HEK293 (cell line): ENCODE data around the gene NEK9.
A peak's percentile ranks its signal among the peaks of the same experiment; 100 is the strongest.

ENCODE experiments used
- CTCF ChIA-PET: fragments of 350-600 bp; formaldehyde crosslinking; extraction: SDS; loops from one replicate; lab custom pipeline; 2021; ENCODE audit warnings: antibody characterized with exemption; lab: Yijun Ruan, JAX
- POLR2A ChIA-PET: fragments of 300-600 bp; formaldehyde crosslinking; extraction: SDS; loops from one replicate; lab custom pipeline; 2020; ENCODE audit warnings: antibody characterized with exemption, inconsistent platforms; lab: Yijun Ruan, JAX
- H3K27ac ChIP-seq: fragments of 200-500 bp; sonication (Bioruptor generic); 2 replicates; pipeline ENCODE4 v1.5.1; 2014; ENCODE audit warnings: low read depth, low read length, control low read depth, inconsistent platforms; ENCODE audit errors: extremely low read depth
- H3K36me3 ChIP-seq, 2 experiments: fragments of 200-500 bp in 1 of 2; sonication (Bioruptor generic) in 1 of 2; 1 replicate in 1 of 2; 2 replicates in 1 of 2; pipeline ENCODE4 v1.5.1; 2014 to 2017; ENCODE audit warnings: inconsistent platforms in 2 of 2, low read length in 2 of 2; ENCODE audit not compliant: control insufficient read depth in 2 of 2, insufficient read depth in 1 of 2
- H3K4me1 ChIP-seq: fragments of 200-500 bp; sonication (Bioruptor generic); 2 replicates; pipeline ENCODE4 v1.5.1; 2014; ENCODE audit warnings: mild to moderate bottlenecking, low read length, inconsistent platforms; ENCODE audit not compliant: control insufficient read depth, insufficient read depth
- H3K4me3 ChIP-seq: 2 replicates; pipeline ENCODE4 v1.5.1; 2011; ENCODE audit warnings: low read depth, mild to moderate bottlenecking, control low read depth, low read length, moderate library complexity
- H3K9me3 ChIP-seq: fragments of 200-500 bp; sonication (Bioruptor generic); 2 replicates; pipeline ENCODE4 v1.5.1; 2014; ENCODE audit warnings: low read depth, low read length, inconsistent platforms; ENCODE audit not compliant: control insufficient read depth, insufficient read depth
- BCL11A ChIP-seq: fragments of 450-650 bp; formaldehyde crosslinking; IDR thresholded peaks from 2 replicates; pipeline ENCODE4 v1.5.1; 2016; ENCODE audit warnings: low read depth, missing biosample characterization, missing genetic modification characterization
- FEZF1 ChIP-seq: fragments of 450-650 bp; formaldehyde crosslinking; IDR thresholded peaks from 2 replicates; pipeline ENCODE4 v1.5.1; 2016; ENCODE audit warnings: missing biosample characterization, missing genetic modification characterization
- OVOL3 ChIP-seq: fragments of 450-650 bp; formaldehyde crosslinking; IDR thresholded peaks from 2 replicates; pipeline ENCODE4 v1.5.1; 2016; ENCODE audit warnings: missing biosample characterization, missing genetic modification characterization
- SCRT2 ChIP-seq: fragments of 450-650 bp; formaldehyde crosslinking; IDR thresholded peaks from 2 replicates; pipeline ENCODE4 v1.5.1; 2016; ENCODE audit warnings: missing biosample characterization, missing genetic modification characterization
- SETDB1 ChIP-seq: IDR thresholded peaks from one replicate; pipeline ENCODE4 v1.6.1; 2017; ENCODE audit warnings: mild to moderate bottlenecking, low read length, moderate library complexity, mixed read lengths; ENCODE audit not compliant: insufficient read length
- ZFP3 ChIP-seq: fragments of 450-650 bp; formaldehyde crosslinking; IDR thresholded peaks from 2 replicates; pipeline ENCODE4 v1.5.1; 2016; ENCODE audit warnings: low read depth, missing biosample characterization, missing genetic modification characterization
- ZFP37 ChIP-seq: fragments of 450-650 bp; formaldehyde crosslinking; IDR thresholded peaks from 2 replicates; pipeline ENCODE4 v1.5.1; 2016; ENCODE audit warnings: missing biosample characterization, missing genetic modification characterization
- ZIC2 ChIP-seq: fragments of 450-650 bp; formaldehyde crosslinking; IDR thresholded peaks from 2 replicates; pipeline ENCODE4 v1.5.1; 2016; ENCODE audit warnings: missing biosample characterization, missing genetic modification characterization
- ZNF138 ChIP-seq: fragments of 450-650 bp; formaldehyde crosslinking; IDR thresholded peaks from 2 replicates; pipeline ENCODE4 v1.5.1; 2016; ENCODE audit warnings: missing biosample characterization, missing genetic modification characterization, borderline replicate concordance
- ZNF140 ChIP-seq: fragments of 450-650 bp; formaldehyde crosslinking; IDR thresholded peaks from 2 replicates; pipeline ENCODE4 v1.5.1; 2016; ENCODE audit warnings: missing biosample characterization, missing genetic modification characterization
- ZNF214 ChIP-seq: fragments of 450-650 bp; formaldehyde crosslinking; IDR thresholded peaks from 2 replicates; pipeline ENCODE4 v1.5.1; 2017; ENCODE audit warnings: missing biosample characterization, mild to moderate bottlenecking, missing genetic modification characterization, borderline replicate concordance
- ZNF23 ChIP-seq: fragments of 450-650 bp; formaldehyde crosslinking; IDR thresholded peaks from 2 replicates; pipeline ENCODE4 v1.5.1; 2016; ENCODE audit warnings: missing biosample characterization, missing genetic modification characterization, borderline replicate concordance
- ZNF404 ChIP-seq: fragments of 450-650 bp; formaldehyde crosslinking; IDR thresholded peaks from 2 replicates; pipeline ENCODE4 v1.5.1; 2017; ENCODE audit warnings: missing biosample characterization, missing genetic modification characterization
- ZNF433 ChIP-seq: fragments of 450-650 bp; formaldehyde crosslinking; IDR thresholded peaks from 2 replicates; pipeline ENCODE4 v1.5.1; 2016; ENCODE audit warnings: missing biosample characterization, missing genetic modification characterization, low read depth
- ZNF510 ChIP-seq: fragments of 450-650 bp; formaldehyde crosslinking; IDR thresholded peaks from 2 replicates; pipeline ENCODE4 v1.5.1; 2018; ENCODE audit warnings: mild to moderate bottlenecking, missing genetic modification characterization, missing biosample characterization; ENCODE audit not compliant: insufficient replicate concordance
- ZNF560 ChIP-seq: fragments of 450-650 bp; formaldehyde crosslinking; IDR thresholded peaks from 2 replicates; pipeline ENCODE4 v1.5.1; 2017; ENCODE audit warnings: missing biosample characterization, missing genetic modification characterization, borderline replicate concordance
- ZNF629 ChIP-seq: fragments of 450-650 bp; formaldehyde crosslinking; IDR thresholded peaks from 2 replicates; pipeline ENCODE4 v1.5.1; 2017; ENCODE audit warnings: missing biosample characterization, missing genetic modification characterization
- ZNF654 ChIP-seq: fragments of 450-650 bp; formaldehyde crosslinking; IDR thresholded peaks from 2 replicates; pipeline ENCODE4 v1.5.1; 2016; ENCODE audit warnings: low read depth, missing biosample characterization, missing genetic modification characterization
- ZNF658 ChIP-seq: fragments of 450-650 bp; formaldehyde crosslinking; IDR thresholded peaks from 2 replicates; pipeline ENCODE4; 2016; ENCODE audit warnings: missing biosample characterization, missing genetic modification characterization
- ZNF660 ChIP-seq: fragments of 450-650 bp; IDR thresholded peaks from 2 replicates; pipeline ENCODE4 v1.5.1; 2018; ENCODE audit warnings: missing biosample characterization, mild to moderate bottlenecking, missing genetic modification characterization
- ZNF664 ChIP-seq: fragments of 450-650 bp; formaldehyde crosslinking; IDR thresholded peaks from 2 replicates; pipeline ENCODE4 v1.5.1; 2016; ENCODE audit warnings: missing biosample characterization, missing genetic modification characterization
- ZNF792 ChIP-seq: fragments of 450-650 bp; formaldehyde crosslinking; IDR thresholded peaks from 2 replicates; pipeline ENCODE4 v1.5.1; 2016; ENCODE audit warnings: missing biosample characterization, missing genetic modification characterization
- ZSCAN30 ChIP-seq: fragments of 450-650 bp; IDR thresholded peaks from 2 replicates; pipeline ENCODE4 v1.5.1; 2018; ENCODE audit warnings: missing biosample characterization, mild to moderate bottlenecking, missing genetic modification characterization, moderate library complexity
- TF ChIP-seq, protein P1 (sequence below): fragments of 450-650 bp; IDR thresholded peaks from 2 replicates; pipeline ENCODE4 v1.5.1; 2018; ENCODE audit warnings: missing biosample characterization, missing genetic modification characterization
- TF ChIP-seq, protein P2 (sequence below): fragments of 450-650 bp; formaldehyde crosslinking; IDR thresholded peaks from 2 replicates; pipeline ENCODE4 v1.5.1; 2017; ENCODE audit warnings: missing biosample characterization, mild to moderate bottlenecking, missing genetic modification characterization, moderate library complexity
- TF ChIP-seq, protein P3 (sequence below): fragments of 450-650 bp; formaldehyde crosslinking; IDR thresholded peaks from 2 replicates; pipeline ENCODE4 v1.5.1; 2016; ENCODE audit warnings: missing biosample characterization, missing genetic modification characterization
- TF ChIP-seq, protein P4 (sequence below): fragments of 450-650 bp; formaldehyde crosslinking; IDR thresholded peaks from 2 replicates; pipeline ENCODE4 v1.5.1; 2016; ENCODE audit warnings: missing biosample characterization, missing genetic modification characterization

The NEK9 gene

DNA sequence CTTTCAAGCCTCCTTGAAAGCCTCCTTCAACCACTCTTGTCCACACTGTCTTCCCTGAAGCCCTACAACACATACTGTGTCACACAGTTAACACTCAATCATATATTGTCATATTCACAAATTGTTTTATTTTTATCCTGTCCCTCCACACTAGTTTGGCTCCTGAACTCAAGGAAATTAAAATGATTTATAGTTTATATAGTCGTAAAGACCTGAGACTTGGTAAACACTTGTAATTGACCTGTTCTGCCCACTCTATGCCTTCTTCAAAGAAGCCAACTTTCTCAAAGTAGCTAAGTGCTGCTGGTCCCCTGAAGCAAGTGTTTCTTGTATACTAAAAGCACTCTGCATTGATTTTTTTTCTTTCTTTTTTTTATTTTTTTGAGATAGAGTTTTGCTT, 15.6 kb upstream of the NEK9 start (continued):
- TF ChIP-seq ZNF433 (tag by site-specific recombination), result no peak
- TF ChIP-seq FEZF1 (tag by site-specific recombination), result 0 out of 2 replicates have a peak, but pooled peaks have one; percentile 19
- no peak for TF ChIP-seq SETDB1
- TF ChIP-seq ZNF660, result no peak
- no peak for TF ChIP-seq ZNF23
- no peak for TF ChIP-seq ZIC2

DNA sequence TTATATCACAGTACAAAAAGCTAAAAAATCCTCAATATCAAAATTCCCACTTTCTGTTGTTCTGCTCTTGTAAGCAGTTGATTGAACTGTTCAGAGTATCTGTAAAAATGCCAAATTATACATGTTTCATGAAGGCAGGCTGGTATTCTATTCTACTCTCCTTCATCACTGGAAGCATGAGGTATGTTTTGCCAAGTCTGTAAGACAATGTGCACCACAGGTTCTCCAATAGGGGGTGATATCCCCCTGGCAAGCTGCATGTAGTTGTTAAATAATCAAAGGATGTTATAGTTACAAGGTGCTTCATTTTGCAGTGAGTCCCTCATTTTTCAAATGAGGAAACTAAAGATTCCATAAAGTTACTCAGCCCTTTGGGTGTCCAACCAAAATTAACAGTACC, 15.1 kb upstream of the NEK9 start:
- no peak overlapping the region for H3K4me3 ChIP-seq
- no peak for TF ChIP-seq ZNF629 (tag by site-specific recombination)
- peak; percentile 42 for TF ChIP-seq ZNF654 (tag by site-specific recombination)
- peak; percentile 49; the same call in 1 of the 2 replicates for TF ChIP-seq ZSCAN30 (tag by site-specific recombination)
- no peak for TF ChIP-seq ZNF664 (tag by site-specific recombination)
- no peak for TF ChIP-seq ZFP37 (tag by site-specific recombination)
- TF ChIP-seq, all 188 proteins: peak for 2
- Histone ChIP-seq H3K27ac (no peak overlapping the region), H3K9me3 (no peaks in the 10 kb centered on the region), H3K4me1 (0 out of 2 replicates have a peak, but pooled peaks cover 3% of the 10 kb centered on the region), H3K36me3 (peaks cover 4 to 19% of the 10 kb centered on the region in 2 experiments)
- POLR2A ChIA-PET, result interaction anchor here (1.1 kb wide), 1 partner anchor 15 kb away, joined by 3 read pairs; the partner anchor contains the start of gene NEK9
- CTCF ChIA-PET, result interaction anchor here (1.2 to 3.8 kb wide), 4 partner anchors 10 to 163 kb away, joined by 3 to 20 read pairs (median 8); no protein-coding TSS in a partner anchor

DNA sequence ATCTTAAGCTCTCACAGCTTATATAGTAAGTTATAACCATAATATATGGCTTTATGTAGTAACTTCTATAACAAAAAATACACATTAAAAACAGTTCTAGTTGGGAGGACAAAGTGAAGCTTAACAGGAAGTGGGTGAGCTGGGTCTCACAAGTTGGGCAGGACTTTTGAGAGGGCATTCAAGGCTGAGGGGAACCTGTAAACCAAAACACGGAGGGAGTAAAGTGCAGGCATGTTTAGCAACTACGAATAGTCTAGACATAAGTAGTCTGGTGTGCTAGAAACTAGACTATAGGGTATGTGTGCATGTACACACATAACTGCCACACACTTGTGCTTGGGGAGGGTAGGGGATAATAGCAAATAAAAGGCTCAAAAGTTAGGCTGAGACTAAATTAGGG, 14.2 kb upstream of the NEK9 start:
- CTCF ChIA-PET, result interaction anchor here (0.6 to 3.8 kb wide), 7 partner anchors 9 to 436 kb away, joined by 3 to 20 read pairs (median 3); no protein-coding TSS in a partner anchor
- H3K27ac ChIP-seq, result no peak overlapping the region

More for the DNA sequence above, 14.2 kb upstream of the NEK9 start:
- Histone ChIP-seq H3K9me3 (no peaks in the 10 kb centered on the region), H3K4me1 (0 out of 2 replicates have a peak, but pooled peaks cover 3% of the 10 kb centered on the region), H3K36me3 (peaks cover 3 to 15% of the 10 kb centered on the region in 2 experiments), H3K4me3 (no peak overlapping the region)
- TF ChIP-seq ZNF510, result no peak
- TF ChIP-seq ZNF792 (tag by site-specific recombination), result no peak
- TF ChIP-seq FEZF1 (tag by site-specific recombination), result no peak
- TF ChIP-seq ZFP3, result no peak
- TF ChIP-seq, protein P1, sequence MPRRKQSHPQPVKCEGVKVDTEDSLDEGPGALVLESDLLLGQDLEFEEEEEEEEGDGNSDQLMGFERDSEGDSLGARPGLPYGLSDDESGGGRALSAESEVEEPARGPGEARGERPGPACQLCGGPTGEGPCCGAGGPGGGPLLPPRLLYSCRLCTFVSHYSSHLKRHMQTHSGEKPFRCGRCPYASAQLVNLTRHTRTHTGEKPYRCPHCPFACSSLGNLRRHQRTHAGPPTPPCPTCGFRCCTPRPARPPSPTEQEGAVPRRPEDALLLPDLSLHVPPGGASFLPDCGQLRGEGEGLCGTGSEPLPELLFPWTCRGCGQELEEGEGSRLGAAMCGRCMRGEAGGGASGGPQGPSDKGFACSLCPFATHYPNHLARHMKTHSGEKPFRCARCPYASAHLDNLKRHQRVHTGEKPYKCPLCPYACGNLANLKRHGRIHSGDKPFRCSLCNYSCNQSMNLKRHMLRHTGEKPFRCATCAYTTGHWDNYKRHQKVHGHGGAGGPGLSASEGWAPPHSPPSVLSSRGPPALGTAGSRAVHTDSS (tag by site-specific recombination), result no peak
- TF ChIP-seq ZNF560 (tag by site-specific recombination), result no peak
- no peak for TF ChIP-seq ZNF138 (tag by site-specific recombination)
- no peak for TF ChIP-seq SCRT2 (tag by site-specific recombination)
- TF ChIP-seq, protein P2, sequence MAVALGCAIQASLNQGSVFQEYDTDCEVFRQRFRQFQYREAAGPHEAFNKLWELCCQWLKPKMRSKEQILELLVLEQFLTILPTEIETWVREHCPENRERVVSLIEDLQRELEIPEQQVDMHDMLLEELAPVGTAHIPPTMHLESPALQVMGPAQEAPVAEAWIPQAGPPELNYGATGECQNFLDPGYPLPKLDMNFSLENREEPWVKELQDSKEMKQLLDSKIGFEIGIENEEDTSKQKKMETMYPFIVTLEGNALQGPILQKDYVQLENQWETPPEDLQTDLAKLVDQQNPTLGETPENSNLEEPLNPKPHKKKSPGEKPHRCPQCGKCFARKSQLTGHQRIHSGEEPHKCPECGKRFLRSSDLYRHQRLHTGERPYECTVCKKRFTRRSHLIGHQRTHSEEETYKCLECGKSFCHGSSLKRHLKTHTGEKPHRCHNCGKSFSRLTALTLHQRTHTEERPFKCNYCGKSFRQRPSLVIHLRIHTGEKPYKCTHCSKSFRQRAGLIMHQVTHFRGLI, result no peak
- no peak for TF ChIP-seq ZNF140 (tag by site-specific recombination)
- TF ChIP-seq ZNF214, result no peak
- no peak for TF ChIP-seq OVOL3 (tag by site-specific recombination)
- TF ChIP-seq BCL11A (tag by site-specific recombination), result no peak
- TF ChIP-seq ZNF404 (tag by site-specific recombination), result no peak
- TF ChIP-seq ZNF658 (tag by site-specific recombination), result no peak
- TF ChIP-seq, protein P3, sequence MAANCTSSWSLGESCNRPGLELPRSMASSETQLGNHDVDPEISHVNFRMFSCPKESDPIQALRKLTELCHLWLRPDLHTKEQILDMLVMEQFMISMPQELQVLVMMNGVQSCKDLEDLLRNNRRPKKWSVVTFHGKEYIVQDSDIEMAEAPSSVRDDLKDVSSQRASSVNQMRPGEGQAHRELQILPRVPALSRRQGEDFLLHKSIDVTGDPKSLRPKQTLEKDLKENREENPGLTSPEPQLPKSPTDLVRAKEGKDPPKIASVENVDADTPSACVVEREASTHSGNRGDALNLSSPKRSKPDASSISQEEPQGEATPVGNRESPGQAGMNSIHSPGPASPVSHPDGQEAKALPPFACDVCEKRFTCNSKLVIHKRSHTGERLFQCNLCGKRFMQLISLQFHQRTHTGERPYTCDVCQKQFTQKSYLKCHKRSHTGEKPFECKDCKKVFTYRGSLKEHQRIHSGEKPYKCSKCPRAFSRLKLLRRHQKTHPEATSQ, result no peak
- TF ChIP-seq, protein P4, sequence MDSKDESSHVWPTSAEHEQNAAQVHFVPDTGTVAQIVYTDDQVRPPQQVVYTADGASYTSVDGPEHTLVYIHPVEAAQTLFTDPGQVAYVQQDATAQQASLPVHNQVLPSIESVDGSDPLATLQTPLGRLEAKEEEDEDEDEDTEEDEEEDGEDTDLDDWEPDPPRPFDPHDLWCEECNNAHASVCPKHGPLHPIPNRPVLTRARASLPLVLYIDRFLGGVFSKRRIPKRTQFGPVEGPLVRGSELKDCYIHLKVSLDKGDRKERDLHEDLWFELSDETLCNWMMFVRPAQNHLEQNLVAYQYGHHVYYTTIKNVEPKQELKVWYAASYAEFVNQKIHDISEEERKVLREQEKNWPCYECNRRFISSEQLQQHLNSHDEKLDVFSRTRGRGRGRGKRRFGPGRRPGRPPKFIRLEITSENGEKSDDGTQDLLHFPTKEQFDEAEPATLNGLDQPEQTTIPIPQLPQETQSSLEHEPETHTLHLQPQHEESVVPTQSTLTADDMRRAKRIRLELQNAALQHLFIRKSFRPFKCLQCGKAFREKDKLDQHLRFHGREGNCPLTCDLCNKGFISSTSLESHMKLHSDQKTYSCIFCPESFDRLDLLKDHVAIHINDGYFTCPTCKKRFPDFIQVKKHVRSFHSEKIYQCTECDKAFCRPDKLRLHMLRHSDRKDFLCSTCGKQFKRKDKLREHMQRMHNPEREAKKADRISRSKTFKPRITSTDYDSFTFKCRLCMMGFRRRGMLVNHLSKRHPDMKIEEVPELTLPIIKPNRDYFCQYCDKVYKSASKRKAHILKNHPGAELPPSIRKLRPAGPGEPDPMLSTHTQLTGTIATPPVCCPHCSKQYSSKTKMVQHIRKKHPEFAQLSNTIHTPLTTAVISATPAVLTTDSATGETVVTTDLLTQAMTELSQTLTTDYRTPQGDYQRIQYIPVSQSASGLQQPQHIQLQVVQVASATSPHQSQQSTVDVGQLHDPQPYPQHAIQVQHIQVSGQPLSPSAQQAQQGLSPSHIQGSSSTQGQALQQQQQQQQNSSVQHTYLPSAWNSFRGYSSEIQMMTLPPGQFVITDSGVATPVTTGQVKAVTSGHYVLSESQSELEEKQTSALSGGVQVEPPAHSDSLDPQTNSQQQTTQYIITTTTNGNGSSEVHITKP, result no peak
- POLR2A ChIA-PET, result interaction anchor here (1.1 kb wide), 1 partner anchor 15 kb away, joined by 3 read pairs; the partner anchor contains the start of gene NEK9
